Stimulated activated CD4-positive, alpha-beta T cell treated with anti-CD3 and anti-CD28 coated beads, Interleukin-12 subunit alpha, Interleukin-12 subunit beta, amount 100 ng/mL, for 48 hours (primary cell): ENCODE results near the gene DEAF1.

Experiments used
- DNase-seq, 3 donors: peaks; one replicate each; pipeline ENCODE4 v3.0.0-alpha.2; 2020; ENCODE audit warnings: low read depth in 2 of 3, low spot score in 1 of 3

The DEAF1 gene

GRCh38 chr11:614623-615503 lies 80.2 kb downstream of the DEAF1 start:
- no peak for DNase-seq

- no peak for DNase-seq
Observed at GRCh38 chr11:614021-614622, 80.9 kb downstream of the DEAF1 start.

- DNase-seq: peak; percentile 69 to 80 (median 76)
Observed at GRCh38 chr11:613369-613968, 81.6 kb downstream of the DEAF1 start.

GRCh38 chr11:612961-613300 lies 82.1 kb downstream of the DEAF1 start:
- no peak for DNase-seq

- DNase-seq: no peak
Observed at GRCh38 chr11:612201-612960, 82.6 kb downstream of the DEAF1 start.

GRCh38 chr11:611001-611996 lies 83.7 kb downstream of the DEAF1 start:
- no peak for DNase-seq

GRCh38 chr11:610146-610801 lies 84.7 kb downstream of the DEAF1 start:
- no peak for DNase-seq

GRCh38 chr11:609341-609811 lies 85.6 kb downstream of the DEAF1 start:
- DNase-seq: no peak

GRCh38 chr11:608791-609251 lies 86.2 kb downstream of the DEAF1 start:
- no peak for DNase-seq

- no peak for DNase-seq
Observed at GRCh38 chr11:607971-608659, 86.9 kb downstream of the DEAF1 start.

- DNase-seq: no peak
Observed at GRCh38 chr11:607020-607780, 87.8 kb downstream of the DEAF1 start.

- DNase-seq: no peak
Observed at GRCh38 chr11:606245-606644, 88.8 kb downstream of the DEAF1 start.

- DNase-seq: no peak
Observed at GRCh38 chr11:605286-606129, 89.5 kb downstream of the DEAF1 start.

- DNase-seq: no peak
Observed at GRCh38 chr11:603154-603553, 91.9 kb downstream of the DEAF1 start.

- DNase-seq: no peak
Observed at GRCh38 chr11:601573-602245, 93.3 kb downstream of the DEAF1 start.

GRCh38 chr11:598005-598680 lies 96.9 kb downstream of the DEAF1 start:
- no peak for DNase-seq
